22Rv1 (cell line): Measurements from ENCODE around the gene SQOR.

Source experiments
- H3K27ac ChIP-seq: fragments of 450-650 bp; 2 replicates; pipeline ENCODE4 v1.5.1; 2017
- CTCF ChIP-seq: fragments of 450-650 bp; IDR thresholded peaks from 2 replicates; pipeline ENCODE4 v1.5.1; 2017; ENCODE audit warnings: mild to moderate bottlenecking
- ZFX ChIP-seq: fragments of 450-650 bp; IDR thresholded peaks from 2 replicates; pipeline ENCODE4 v1.6.1; 2017; ENCODE audit warnings: antibody characterized with exemption, borderline replicate concordance

SQOR gene

GRCh38 chr15:45634432-45635190 lies at the start of gene SQOR:
Gene SQOR, plus strand, starts transcription at chr15:45635029. Its CDS starts 23,895 bp downstream, at chr15:45658924.
- peak within 1 kb of the TSS; percentile 40 for H3K27ac ChIP-seq
- TF ChIP-seq ZFX: no peak
- TF ChIP-seq CTCF: no peak

GRCh38 chr15:45585069-45585791 lies 49.6 kb upstream of the SQOR start:
- no peak for TF ChIP-seq CTCF
- no peak for TF ChIP-seq ZFX
- H3K27ac ChIP-seq: no peak overlapping the region

- TF ChIP-seq ZFX: no peak
- no peak for TF ChIP-seq CTCF
- H3K27ac ChIP-seq: peak overlapping the region; percentile 83
Measured at GRCh38 chr15:45586125-45586524, 48.7 kb upstream of the SQOR start.

- TF ChIP-seq CTCF (no peak), ZFX (no peak)
- H3K27ac ChIP-seq: peak overlapping the region; percentile 83
Measured at GRCh38 chr15:45586601-45587094, 48.2 kb upstream of the SQOR start.

GRCh38 chr15:45587095-45587862 lies 47.5 kb upstream of the SQOR start, which contains the start of gene BLOC1S6:
Gene BLOC1S6, plus strand, starts transcription at chr15:45587379. Its CDS starts 65 bp downstream, at chr15:45587444.
- TF ChIP-seq ZFX: no peak
- TF ChIP-seq CTCF: no peak
- peak within 1 kb of the TSS; percentile 83 for H3K27ac ChIP-seq

GRCh38 chr15:45587863-45588170 lies 47.0 kb upstream of the SQOR start:
- TF ChIP-seq CTCF (no peak), ZFX (no peak)
- H3K27ac ChIP-seq: peak overlapping the region; percentile 83
